OCI-LY1 (cell line): ENCODE measurements around the gene TBC1D10A.

ENCODE experiments used
- CTCF ChIP-seq: fragments of 200-600 bp; sonication (generic), shearing (Covaris generic); IDR thresholded peaks from 2 replicates; pipeline ENCODE4 v1.5.1; 2017; ENCODE audit warnings: mild to moderate bottlenecking, antibody characterized with exemption, low read length, moderate library complexity, mixed read lengths
- EZH2 ChIP-seq: fragments of 200-600 bp; sonication (generic), shearing (Covaris generic); IDR thresholded peaks from 2 replicates; pipeline ENCODE4 v1.8.0; 2017; ENCODE audit warnings: borderline replicate concordance, mixed run types, mild to moderate bottlenecking, antibody characterized with exemption, low read length, moderate library complexity, mixed read lengths

GRCh38 chr22:30266445-30267381 lies 60.0 kb downstream of the TBC1D10A start, which contains the start of gene OSM:
- TF ChIP-seq CTCF = no peak
- TF ChIP-seq EZH2 = no peak
